GM19099 (cell line): ENCODE results near the gene ENTPD6.

Experiments used
- POLR2A ChIP-seq: IDR thresholded peaks from 3 replicates; pipeline ENCODE4 v1.6.1; 2011; ENCODE audit warnings: low read depth; ENCODE audit not compliant: insufficient read length; ENCODE audit errors: extremely low read depth

Gene ENTPD6

DNA sequence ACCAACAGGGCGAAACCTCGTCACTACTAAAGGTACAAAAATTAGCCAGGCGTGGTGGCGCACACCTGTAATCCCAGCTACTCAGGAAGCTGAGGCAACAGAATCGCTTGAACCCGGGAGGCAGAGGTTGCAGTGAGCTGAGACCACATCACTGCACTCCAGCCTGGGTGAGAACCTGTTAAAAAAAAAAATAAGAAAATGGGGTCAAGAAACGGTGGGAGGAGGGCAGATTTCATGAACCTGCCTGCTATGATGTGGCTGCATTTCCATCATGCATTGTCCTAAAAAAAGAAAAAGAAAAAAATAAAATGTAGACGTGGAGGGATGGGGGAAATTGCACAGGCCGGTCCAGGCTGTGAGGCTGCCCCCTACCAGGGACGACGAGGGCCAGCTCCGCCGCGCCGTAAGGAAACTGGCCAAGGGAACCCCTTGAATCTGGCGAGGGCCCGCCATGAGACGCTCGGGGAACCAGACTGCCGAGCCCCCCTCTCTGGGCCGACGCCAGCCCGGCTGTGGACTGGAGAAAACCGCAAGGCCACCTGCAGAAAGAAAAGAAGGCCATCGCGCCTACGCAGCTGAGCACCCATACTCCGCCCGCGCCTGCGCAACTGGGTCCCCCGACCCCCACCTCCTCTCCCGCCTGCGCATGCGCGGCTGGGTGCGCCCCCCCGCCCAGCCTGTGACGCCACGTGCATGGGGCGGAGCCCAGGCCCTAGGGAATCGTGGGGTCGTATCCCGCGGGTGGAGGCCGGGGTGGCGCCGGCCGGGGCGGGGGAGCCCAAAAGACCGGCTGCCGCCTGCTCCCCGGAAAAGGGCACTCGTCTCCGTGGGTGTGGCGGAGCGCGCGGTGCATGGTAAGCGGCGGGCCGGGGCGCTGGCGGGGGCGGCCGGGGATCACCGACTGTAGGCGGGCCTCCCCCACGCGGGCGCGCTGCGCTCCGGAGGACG lies at the start of gene ENTPD6:
TSS of gene ENTPD6 (plus strand) at position 699 of the 948 bp plus-strand sequence. CDS start 10,825 bp downstream, outside the sequence.
- TF ChIP-seq POLR2A: peak; percentile 67

DNA sequence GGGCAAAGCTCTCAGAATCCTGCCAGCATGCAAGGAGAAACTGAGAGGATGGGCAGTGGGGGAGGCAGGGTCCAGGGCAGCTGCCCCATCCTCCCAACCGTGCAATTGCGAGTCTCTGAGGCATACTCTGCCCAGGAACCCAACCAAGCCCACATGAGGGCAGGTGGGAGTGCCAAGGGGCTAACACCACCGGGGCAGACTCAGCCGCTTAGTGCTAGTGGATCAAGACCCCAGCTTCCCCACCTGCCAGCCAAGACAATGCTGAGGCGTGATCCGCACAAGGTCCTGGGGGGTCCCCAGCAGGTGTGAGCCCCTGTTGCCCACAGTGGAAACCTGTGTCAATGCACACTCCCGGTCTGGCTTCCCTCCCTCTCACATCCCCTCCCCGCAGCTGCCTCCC lies 48.5 kb upstream of the ENTPD6 start:
- TF ChIP-seq POLR2A: no peak

DNA sequence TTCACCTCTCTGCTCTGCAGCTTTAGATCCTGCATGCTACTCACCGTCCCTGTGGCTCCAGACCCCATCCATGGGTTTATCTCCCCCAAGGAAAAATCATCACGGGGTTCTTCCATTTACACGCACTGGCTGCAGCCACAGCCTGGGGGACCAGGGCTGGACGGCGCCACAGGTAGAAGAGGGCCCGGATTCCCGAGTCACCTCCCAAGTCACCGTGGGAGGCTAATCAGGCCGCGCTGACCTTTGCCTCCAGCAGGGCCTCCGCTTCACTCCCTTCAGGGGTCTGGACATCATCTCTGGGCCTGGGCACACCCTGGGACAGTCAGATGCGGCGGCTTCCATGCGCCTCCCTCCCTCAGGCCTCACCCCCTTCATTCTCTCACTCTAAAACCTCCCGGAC lies 47.8 kb upstream of the ENTPD6 start:
- no peak for TF ChIP-seq POLR2A

DNA sequence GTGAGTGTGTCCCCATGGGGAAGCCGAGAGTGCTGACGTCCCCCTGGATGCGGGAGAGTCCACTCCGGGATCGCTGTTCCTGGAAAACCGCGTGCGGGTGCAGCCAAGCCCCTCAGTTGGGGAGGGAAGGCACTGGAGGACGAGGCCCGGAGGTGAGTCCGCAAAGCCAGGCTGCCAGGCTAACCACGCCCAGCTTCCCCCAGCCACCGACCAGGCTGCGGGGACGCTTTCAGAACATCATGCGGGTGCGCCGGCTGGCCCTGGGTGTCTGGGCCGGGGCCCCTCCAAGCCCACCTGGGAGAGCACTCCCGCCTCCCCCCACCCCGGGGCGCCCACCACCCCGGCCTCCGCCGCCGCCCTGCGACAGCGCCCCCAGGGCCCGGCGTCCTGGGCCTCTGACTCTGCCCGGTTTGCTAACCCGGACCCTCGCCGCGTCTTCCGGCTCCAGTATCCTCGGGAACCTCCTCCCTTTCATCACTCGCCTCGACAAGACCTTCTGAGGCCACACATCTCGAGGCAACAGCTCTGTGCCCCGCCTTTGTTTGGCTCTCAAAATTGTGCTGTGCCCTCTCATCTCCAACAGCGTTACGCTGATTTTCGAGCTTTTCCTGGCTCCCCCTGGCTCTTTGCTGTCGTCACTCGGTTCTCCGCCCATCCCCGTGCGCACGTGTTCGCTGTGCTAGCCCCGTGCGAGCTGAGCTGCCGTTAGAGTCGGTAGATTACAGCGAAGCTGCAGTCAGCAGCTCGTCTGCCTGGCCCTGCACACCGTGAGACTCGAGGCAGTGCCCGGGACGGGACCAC lies 47.1 kb upstream of the ENTPD6 start:
- no peak for TF ChIP-seq POLR2A

DNA sequence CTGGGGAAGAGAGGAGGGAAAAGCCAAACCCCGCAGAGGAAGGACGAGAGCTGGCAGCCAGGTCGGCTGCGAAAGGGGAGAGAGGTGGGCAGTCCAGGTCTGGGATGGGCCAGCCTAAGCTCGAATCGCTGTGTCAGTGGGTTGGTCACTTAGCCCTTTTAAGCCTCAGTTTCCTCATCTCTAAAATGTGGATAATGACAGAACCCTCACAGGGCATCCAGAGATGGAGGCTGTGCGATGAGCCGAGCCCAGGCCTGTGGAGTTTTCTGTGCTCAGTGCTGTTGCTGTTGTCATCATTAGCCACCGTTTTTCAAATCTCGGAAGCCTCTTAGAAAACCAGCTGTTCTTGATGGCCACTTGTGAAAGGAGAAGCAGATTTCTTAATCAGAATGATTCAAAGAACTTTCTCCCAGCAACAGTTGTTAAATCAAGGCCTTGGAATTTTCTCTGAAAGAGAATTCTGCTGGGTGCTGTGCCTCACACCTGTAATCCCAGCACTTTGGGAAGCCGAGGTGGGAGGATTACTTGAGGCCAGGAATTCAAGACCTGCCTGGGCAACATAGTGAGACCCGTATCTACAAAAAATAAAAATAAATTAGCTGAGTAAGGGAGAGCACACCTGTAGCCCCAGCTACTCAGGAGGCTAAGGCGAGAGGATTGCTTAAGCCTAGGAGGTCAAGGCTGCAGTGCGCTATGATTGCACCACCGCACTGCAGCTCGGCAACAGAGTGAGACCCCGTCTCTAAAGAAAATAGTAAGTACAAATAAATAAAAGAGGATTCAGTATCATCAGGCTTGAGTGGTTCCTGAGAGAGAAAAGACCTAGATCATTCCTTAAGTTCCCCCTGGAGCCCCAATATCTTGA lies 46.3 kb upstream of the ENTPD6 start:
- no peak for TF ChIP-seq POLR2A

DNA sequence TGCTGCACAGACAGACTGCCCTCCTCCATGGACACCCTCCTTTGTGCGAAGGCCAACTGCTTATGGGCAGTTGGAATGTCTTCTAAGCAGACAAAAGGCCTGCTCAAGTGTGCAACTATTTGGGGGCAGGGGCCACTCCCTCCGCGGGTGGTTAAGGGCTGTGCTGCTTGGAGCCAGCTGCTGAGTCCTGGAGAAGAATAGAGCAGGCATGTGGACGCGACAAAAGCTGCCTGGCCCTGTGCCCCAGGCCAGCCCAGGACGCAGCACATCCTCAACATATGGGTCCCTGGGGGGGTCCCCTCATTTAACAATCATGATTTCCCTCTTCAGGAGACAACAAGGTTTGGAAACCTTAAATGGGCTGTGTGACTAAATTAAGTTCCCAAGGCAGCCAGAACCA lies 45.5 kb upstream of the ENTPD6 start:
- TF ChIP-seq POLR2A: no peak

DNA sequence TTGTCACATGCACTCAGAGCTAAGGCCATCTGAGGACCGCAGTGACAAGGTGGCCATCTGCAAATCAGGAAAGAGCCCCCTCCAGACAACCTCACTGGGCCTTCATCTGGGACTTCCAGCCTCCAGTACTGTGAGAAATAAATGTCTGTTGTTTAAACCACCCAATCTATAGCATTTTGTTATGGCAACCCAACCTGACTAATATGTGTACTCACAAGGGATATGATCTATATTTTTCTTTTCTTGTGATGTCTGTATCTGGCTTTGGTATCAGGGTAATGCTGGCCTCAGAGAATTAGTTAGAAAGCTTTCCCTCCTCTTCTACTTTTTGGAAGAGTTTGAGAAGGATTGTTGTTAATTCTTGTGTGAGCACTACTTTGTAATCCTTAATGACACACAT lies 37.5 kb upstream of the ENTPD6 start:
- TF ChIP-seq POLR2A: no peak

DNA sequence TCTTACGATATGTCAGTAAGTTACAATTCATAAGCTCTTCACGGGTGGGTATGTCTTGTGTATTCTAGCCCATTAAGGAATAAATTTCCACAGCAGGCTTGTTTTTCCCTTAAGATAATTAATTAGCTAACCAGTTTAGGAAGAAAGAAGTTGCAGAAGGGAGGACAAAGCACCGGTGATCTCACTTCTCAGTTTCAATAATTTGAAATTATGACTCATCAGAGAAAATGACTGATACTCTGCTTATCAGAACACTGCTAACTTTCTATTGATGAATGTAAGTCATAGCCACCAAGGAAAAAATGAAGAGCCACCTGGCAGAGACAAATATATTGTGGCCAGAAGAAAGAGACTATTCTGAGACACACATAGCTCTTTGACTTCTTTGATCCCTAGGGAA lies 35.0 kb upstream of the ENTPD6 start:
- TF ChIP-seq POLR2A: no peak

DNA sequence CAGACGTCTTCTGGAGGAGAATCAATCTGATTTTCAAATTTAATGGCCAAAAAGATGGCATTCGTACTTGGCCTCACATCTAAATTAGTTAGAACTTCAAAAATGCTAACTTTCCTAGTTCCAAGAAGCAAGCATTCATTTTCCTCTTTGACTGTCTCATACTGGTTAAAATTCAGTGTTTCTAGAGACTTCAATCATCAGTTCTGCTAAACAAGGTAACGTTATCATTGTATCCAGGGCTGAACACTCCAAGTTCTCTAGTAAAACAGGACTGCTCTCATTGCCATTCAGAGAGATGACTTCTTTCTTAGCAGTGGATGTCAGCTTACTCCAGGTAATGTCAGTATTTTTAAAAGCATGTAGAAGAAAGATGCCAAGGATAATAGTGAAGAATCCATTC lies 34.6 kb upstream of the ENTPD6 start:
- no peak for TF ChIP-seq POLR2A

DNA sequence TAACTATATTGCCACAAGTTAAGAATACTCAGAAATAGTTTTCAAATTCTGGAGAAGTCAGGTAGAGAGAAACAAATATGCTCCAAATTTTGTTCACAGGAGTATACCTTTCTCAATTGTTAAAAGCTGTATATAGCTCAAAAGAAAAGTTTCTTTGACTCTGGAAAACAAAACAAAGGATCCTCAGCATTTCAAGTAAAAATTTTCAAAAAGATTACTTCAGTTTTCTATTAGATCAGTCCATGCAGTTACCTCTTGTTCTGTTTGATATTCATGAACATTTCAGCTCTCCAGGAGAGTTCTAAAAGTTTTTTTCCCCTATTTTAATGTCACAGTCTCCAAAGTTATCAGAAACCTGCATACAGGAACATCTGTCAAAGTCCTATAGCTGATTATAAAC lies 30.4 kb upstream of the ENTPD6 start:
- TF ChIP-seq POLR2A: no peak

DNA sequence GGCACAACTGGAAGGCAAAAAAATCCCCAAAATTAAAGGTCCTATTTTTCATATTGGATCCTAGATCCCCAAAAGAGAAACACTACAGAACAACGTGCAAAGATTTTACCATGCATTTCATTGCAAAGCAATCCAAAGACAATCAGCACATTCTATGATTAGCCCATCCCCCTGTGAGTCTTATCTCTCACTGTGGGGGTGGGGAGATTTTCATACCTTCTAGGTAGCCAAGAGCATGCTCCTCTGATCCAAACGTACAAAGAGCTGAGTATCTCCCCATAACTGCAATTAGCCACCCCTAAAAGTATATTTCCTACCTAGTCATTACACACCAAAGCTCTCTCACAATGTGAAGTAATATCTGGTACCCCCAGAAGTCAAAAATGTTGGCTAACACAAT lies 22.2 kb upstream of the ENTPD6 start:
- no peak for TF ChIP-seq POLR2A

DNA sequence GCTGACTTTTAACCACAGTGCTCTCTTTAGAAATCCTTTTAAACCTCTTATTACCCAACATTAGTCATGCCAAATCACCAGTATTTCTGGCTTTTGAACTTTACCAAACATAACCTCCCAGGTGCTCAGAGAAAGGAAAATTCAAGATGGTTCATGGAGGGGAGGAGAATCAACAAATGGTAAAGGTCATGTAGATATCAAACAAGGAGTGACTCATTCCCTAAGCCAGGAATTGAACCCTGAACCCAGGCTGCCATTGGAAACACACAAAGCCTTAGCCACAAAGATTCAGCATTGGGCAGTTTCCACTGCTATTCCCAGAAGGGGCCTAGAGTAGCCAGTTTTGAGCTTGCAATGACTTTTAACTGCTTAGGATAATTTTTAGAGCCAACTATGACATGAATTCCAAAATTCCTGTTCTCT lies 21.6 kb upstream of the ENTPD6 start:
- TF ChIP-seq POLR2A: no peak

DNA sequence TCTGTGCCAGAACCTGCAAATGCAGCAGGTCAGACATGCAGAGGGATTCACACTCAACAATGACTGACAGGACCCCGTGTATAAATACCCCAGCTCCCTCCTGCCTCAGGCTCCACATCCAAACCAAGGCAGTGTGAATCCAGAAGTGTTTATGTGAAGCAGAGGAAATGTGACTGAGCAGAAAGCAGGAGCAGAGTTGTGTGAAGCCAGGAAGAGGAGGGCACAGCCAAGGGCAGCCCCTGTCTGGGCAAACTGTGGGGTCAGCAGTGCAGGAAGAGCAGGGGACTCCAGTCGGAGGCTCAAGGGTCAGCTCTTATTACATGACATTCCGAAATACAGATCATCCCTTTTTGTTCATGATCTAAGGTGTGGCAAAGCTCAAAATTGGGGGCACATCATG lies 19.3 kb upstream of the ENTPD6 start:
- no peak for TF ChIP-seq POLR2A

DNA sequence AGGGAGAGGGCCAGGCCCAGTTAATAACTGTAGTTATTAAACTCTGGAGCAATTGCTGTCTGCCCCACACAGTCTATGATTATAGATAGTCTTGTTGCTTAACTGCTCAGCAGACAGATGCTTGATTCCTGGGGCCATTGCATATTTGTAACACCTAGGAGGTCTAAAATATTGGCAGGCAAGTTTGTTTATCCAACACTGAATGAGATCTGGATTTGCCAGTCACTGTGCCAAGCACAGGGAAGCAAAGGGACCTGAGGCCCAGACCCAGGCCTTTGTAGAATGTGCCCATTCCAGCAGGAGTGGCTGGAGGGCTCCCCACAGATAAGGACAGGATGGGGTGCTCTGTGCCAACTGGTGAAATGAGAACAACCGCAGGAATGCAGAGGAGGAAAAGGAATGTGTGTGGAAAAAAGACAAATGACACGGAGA lies 17.6 kb upstream of the ENTPD6 start:
- TF ChIP-seq POLR2A: no peak
